ENCODE measurements around the gene SERPINA9. TPM values are rescaled to one million over a fixed set of nuclear protein-coding genes. Genes with fewer than 3 reads are reported as not detected.

Gene SERPINA9
- total and polyA plus RNA-seq, 5 experiments from 2014 or later: not detected

DNA sequence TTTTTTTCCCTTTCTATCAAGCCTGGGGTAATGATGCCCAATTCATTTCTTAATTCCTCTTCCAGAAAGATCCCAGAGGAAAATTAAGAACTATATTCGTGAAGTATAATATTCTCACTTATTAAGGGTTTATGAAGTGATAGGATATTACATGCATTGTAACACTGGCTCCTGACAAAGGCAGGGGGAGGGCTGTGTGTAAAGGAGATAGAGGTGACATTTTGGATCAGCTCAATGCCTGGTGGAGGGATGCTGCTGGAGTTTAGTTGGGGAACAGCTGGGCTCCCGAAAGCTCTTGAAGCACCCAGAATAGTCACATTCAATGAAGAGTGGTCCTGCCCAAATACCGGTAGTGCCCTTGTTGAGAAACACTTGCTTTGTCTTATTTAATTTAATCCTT is 24.2 kb downstream of the SERPINA9 start:
- no peak for ATAC-seq
- Mint-ChIP-seq H3K4me3 (no peak overlapping the region), H3K36me3 (no peaks in the 10 kb centered on the region), H3K9me3 (peaks cover 0 to 20% (median 9%) of the 10 kb centered on the region in 9 donors), H3K27me3 (peaks cover 11 to 63% (median 24%) of the 10 kb centered on the region in 5 donors), H3K27ac (no peak overlapping the region), H3K4me1 (no peaks in the 10 kb centered on the region)
- DNase-seq: no peak
- POLR2A ChIA-PET: no interaction called here

GRCh38 chr14:94451091-94451771 is 24.8 kb downstream of the SERPINA9 start:
- ATAC-seq: no peak
- Mint-ChIP-seq H3K36me3 (no peaks in the 10 kb centered on the region), H3K9me3 (peaks cover 0 to 20% (median 6%) of the 10 kb centered on the region in 9 donors), H3K27ac (no peak overlapping the region), H3K27me3 (peaks cover 11 to 62% (median 22%) of the 10 kb centered on the region in 5 donors), H3K4me1 (no peaks in the 10 kb centered on the region), H3K4me3 (no peak overlapping the region)
- POLR2A ChIA-PET: no interaction called here
- no peak for DNase-seq

DNA sequence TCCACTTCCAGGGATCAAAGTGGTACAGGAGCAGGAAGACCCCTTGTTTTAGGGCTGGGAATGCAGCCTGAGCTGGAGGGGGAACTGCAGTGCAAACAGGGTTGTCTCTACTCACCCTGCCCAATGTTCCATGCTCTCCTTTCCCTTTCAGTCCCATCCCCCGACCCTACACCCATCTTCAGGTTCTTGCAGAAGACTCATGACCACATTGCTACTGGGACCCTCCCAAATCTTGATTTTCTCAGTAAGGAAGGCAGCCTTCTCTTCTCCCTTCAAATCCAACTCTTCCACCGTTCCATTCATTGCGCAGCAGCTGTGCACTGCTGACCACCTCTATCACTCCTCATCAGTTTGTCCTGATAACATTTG is 25.3 kb downstream of the SERPINA9 start:
- H3K36me3 Mint-ChIP-seq: no peaks in the 10 kb centered on the region
- no peak for ATAC-seq
- DNase-seq: no peak
- H3K4me3 Mint-ChIP-seq: no peak overlapping the region
- H3K9me3 Mint-ChIP-seq: peaks cover 0 to 16% (median 4%) of the 10 kb centered on the region in 9 donors
- H3K27me3 Mint-ChIP-seq: peaks cover 11 to 56% (median 22%) of the 10 kb centered on the region in 5 donors
- H3K4me1 Mint-ChIP-seq: no peaks in the 10 kb centered on the region
- POLR2A ChIA-PET: no interaction called here
- no peak overlapping the region for H3K27ac Mint-ChIP-seq

- H3K4me3 Mint-ChIP-seq: no peak overlapping the region
- no peak for DNase-seq
- H3K4me1 Mint-ChIP-seq: no peaks in the 10 kb centered on the region
- H3K27me3 Mint-ChIP-seq: peaks cover 9 to 49% (median 21%) of the 10 kb centered on the region in 5 donors
- no peak overlapping the region for H3K27ac Mint-ChIP-seq
- H3K9me3 Mint-ChIP-seq: peaks cover 0 to 11% (median 3%) of the 10 kb centered on the region in 9 donors
- POLR2A ChIA-PET: no interaction called here
- no peaks in the 10 kb centered on the region for H3K36me3 Mint-ChIP-seq
- no peak for ATAC-seq
Observed at GRCh38 chr14:94449930-94450329, 26.1 kb downstream of the SERPINA9 start.

GRCh38 chr14:94448071-94448808 is 27.8 kb downstream of the SERPINA9 start:
- DNase-seq (no peak), ATAC-seq (no peak)
- POLR2A ChIA-PET: no interaction called here
- Mint-ChIP-seq H3K27ac (peak overlapping the region in 1 of 10 donors; percentile 2), H3K36me3 (no peaks in the 10 kb centered on the region), H3K4me1 (no peaks in the 10 kb centered on the region), H3K4me3 (no peak overlapping the region), H3K9me3 (peaks cover 0 to 5% (median 0%) of the 10 kb centered on the region in 9 donors), H3K27me3 (peaks cover 8 to 32% (median 14%) of the 10 kb centered on the region in 5 donors)

DNA sequence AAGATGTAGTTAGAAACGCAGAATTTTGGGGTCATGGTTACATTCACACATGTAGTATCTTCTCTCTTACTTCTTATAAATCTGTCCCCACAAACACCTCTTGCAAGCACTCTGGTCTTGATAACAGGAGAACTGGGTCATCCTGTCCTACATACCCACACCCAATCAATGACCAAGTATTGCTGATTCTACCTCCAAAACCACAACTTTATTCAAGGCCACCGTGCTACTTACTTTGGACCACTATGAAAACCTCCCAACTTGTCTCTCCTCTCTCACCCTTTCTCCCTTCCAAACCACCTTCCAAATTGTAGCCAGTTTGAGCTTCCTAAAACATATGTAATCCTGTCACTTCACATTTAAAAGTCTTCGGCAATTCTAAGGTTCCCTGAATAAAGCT is 28.8 kb downstream of the SERPINA9 start:
- H3K27ac Mint-ChIP-seq: no peak overlapping the region
- no peaks in the 10 kb centered on the region for H3K36me3 Mint-ChIP-seq
- H3K4me3 Mint-ChIP-seq: no peak overlapping the region
- no peaks in the 10 kb centered on the region for H3K4me1 Mint-ChIP-seq
- H3K9me3 Mint-ChIP-seq: peaks cover 0 to 1% (median 0%) of the 10 kb centered on the region in 9 donors
- H3K27me3 Mint-ChIP-seq: peaks cover 5 to 34% (median 11%) of the 10 kb centered on the region in 5 donors
- POLR2A ChIA-PET: no interaction called here
- ATAC-seq (no peak), DNase-seq (no peak)

- Mint-ChIP-seq H3K4me3 (no peak overlapping the region), H3K9me3 (peaks cover 0 to 12% (median 0%) of the 10 kb centered on the region in 9 donors), H3K27ac (no peak overlapping the region), H3K36me3 (no peaks in the 10 kb centered on the region), H3K4me1 (no peaks in the 10 kb centered on the region), H3K27me3 (peaks cover 8 to 44% (median 16%) of the 10 kb centered on the region in 5 donors)
- ATAC-seq (no peak), DNase-seq (no peak)
- POLR2A ChIA-PET: no interaction called here
Observed at GRCh38 chr14:94446126-94446525, 29.9 kb downstream of the SERPINA9 start.

DNA sequence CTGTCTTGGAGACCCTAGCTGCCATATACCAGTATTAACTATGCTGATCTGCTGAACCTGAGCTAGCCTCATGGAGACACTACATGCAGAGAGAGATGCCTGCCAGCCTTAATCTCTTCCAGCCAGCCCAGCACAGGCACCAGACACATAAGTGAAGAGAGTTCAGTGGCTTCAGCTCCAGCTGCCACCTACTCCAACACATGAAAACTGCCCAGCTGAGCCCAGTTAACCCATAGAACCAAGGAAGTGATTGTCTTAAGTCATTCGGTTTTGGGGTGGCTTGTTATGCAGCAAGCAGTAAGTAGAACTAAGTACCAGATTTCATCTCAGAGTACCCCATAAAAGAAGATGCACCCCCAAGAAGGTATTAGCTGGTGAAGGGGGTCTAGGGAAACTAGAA is 31.0 kb downstream of the SERPINA9 start:
- ATAC-seq (no peak), DNase-seq (no peak)
- POLR2A ChIA-PET: no interaction called here
- Mint-ChIP-seq H3K27me3 (peaks cover 7 to 44% (median 14%) of the 10 kb centered on the region in 5 donors), H3K4me1 (no peaks in the 10 kb centered on the region), H3K27ac (peak overlapping the region in 1 of 10 donors; percentile 75), H3K36me3 (no peaks in the 10 kb centered on the region), H3K4me3 (no peak overlapping the region), H3K9me3 (peaks cover 0 to 15% (median 0%) of the 10 kb centered on the region in 9 donors)

- Mint-ChIP-seq H3K4me3 (no peak overlapping the region), H3K4me1 (no peaks in the 10 kb centered on the region), H3K36me3 (no peaks in the 10 kb centered on the region), H3K27me3 (peaks cover 8 to 32% (median 17%) of the 10 kb centered on the region in 5 donors), H3K9me3 (peaks cover 0 to 15% (median 0%) of the 10 kb centered on the region in 9 donors), H3K27ac (no peak overlapping the region)
- ATAC-seq (no peak), DNase-seq (no peak)
- POLR2A ChIA-PET: no interaction called here
Observed at GRCh38 chr14:94441531-94442205, 34.3 kb downstream of the SERPINA9 start.

GRCh38 chr14:94441130-94441529 is 34.9 kb downstream of the SERPINA9 start:
- Mint-ChIP-seq H3K27me3 (peaks cover 8 to 35% (median 17%) of the 10 kb centered on the region in 5 donors), H3K9me3 (peaks cover 0 to 15% (median 0%) of the 10 kb centered on the region in 9 donors), H3K36me3 (no peaks in the 10 kb centered on the region), H3K4me3 (no peak overlapping the region), H3K27ac (no peak overlapping the region), H3K4me1 (no peaks in the 10 kb centered on the region)
- DNase-seq (no peak), ATAC-seq (no peak)
- POLR2A ChIA-PET: no interaction called here

DNA sequence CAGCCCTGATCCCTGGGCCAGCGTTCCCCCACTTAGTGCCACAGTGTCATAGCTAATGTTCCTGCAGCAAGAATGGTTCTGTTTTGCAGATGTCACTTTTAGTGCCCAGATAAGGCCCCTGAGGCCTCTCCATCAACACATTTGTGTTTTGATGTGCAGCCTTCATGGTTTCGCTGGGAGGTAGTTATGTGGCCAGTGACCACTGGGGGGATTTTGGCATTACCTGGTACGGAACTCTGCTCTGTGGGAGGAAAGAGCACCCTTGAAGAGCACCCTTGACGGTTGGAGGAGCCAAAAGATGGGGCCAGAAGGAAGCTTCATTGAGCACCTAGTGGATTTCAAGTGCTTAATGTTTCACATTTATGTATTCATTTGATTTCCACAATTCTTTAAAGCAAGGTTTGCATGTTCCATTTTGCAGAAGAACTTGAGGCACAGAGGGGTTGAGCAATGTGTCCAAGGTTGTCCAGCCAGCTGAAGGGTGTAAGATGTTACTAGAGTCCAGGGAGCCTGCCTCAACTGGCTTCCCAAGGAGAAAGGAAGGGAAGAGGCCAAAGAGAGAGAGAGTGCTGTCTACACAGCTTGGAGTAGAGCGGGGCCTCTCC is 36.4 kb downstream of the SERPINA9 start:
- H3K36me3 Mint-ChIP-seq: no peaks in the 10 kb centered on the region
- no peak overlapping the region for H3K4me3 Mint-ChIP-seq
- no peak for DNase-seq
- peaks cover 5 to 50% (median 22%) of the 10 kb centered on the region in 5 donors for H3K27me3 Mint-ChIP-seq
- H3K9me3 Mint-ChIP-seq: peaks cover 0 to 15% (median 0%) of the 10 kb centered on the region in 9 donors
- H3K4me1 Mint-ChIP-seq: no peaks in the 10 kb centered on the region
- POLR2A ChIA-PET: no interaction called here
- H3K27ac Mint-ChIP-seq: no peak overlapping the region
- ATAC-seq: no peak

GRCh38 chr14:94428610-94429009 is 47.4 kb downstream of the SERPINA9 start:
- DNase-seq: no peak
- POLR2A ChIA-PET: no interaction called here
- Mint-ChIP-seq H3K4me3 (no peak overlapping the region), H3K9me3 (peaks cover 0 to 5% (median 2%) of the 10 kb centered on the region in 9 donors), H3K27ac (no peak overlapping the region), H3K4me1 (peaks cover 0 to 2% (median 0%) of the 10 kb centered on the region in 4 donors), H3K27me3 (peaks cover 18 to 54% (median 26%) of the 10 kb centered on the region in 5 donors), H3K36me3 (peaks cover 0 to 5% (median 2%) of the 10 kb centered on the region in 3 donors)
- no peak for ATAC-seq
